HepG2 (cell line): ENCODE data around the gene KCND1. TPM values are rescaled to one million over a fixed set of nuclear protein-coding genes. Genes with fewer than 3 reads are reported as not detected.

Experiments used
- EZH2 ChIP-seq: conservative IDR thresholded peaks from 2 replicates; pipeline ENCODE4 v1.6.1; 2012; ENCODE audit warnings: mild to moderate bottlenecking, low read depth, low read length, moderate library complexity
- HMGXB3 ChIP-seq: sonication (generic); formaldehyde crosslinking; IDR thresholded peaks from 2 replicates; pipeline ENCODE4 v1.4.0; 2020; ENCODE audit warnings: missing genetic modification reagents, borderline replicate concordance
- IRX3 ChIP-seq: sonication (generic); formaldehyde crosslinking; IDR thresholded peaks from 2 replicates; pipeline ENCODE4 v1.8.1; 2023; ENCODE audit warnings: mild to moderate bottlenecking, low read depth, missing genetic modification reagents, borderline replicate concordance
- MYC ChIP-seq: sonication (generic); formaldehyde crosslinking; IDR thresholded peaks from 2 replicates; pipeline ENCODE4 v1.9.0; 2021; ENCODE audit warnings: missing genetic modification reagents, borderline replicate concordance
- POLR2G ChIP-seq: fragments of 200-400 bp; formaldehyde crosslinking; IDR thresholded peaks from 2 replicates; pipeline ENCODE4 v1.6.1; 2018; ENCODE audit warnings: mild to moderate bottlenecking, low read depth, low read length, moderate library complexity
- RNF2 ChIP-seq: fragments of 450-650 bp; conservative IDR thresholded peaks from 2 replicates; pipeline ENCODE4 v1.6.1; 2016; ENCODE audit warnings: low read depth
- ZFP62 ChIP-seq: sonication (generic); formaldehyde crosslinking; IDR thresholded peaks from 2 replicates; pipeline ENCODE4 v1.4.0; 2020; ENCODE audit warnings: missing genetic modification reagents
- ZKSCAN8 ChIP-seq: IDR thresholded peaks from 2 replicates; pipeline ENCODE4 v1.6.1; 2016; ENCODE audit warnings: borderline replicate concordance, missing genetic modification reagents, missing compliant biosample characterization
- ZMAT5 ChIP-seq: sonication (generic); formaldehyde crosslinking; IDR thresholded peaks from 2 replicates; pipeline ENCODE4 v1.5.0; 2020; ENCODE audit warnings: mild to moderate bottlenecking, low read depth, missing genetic modification reagents, borderline replicate concordance
- ZNF576 ChIP-seq: sonication (generic); formaldehyde crosslinking; IDR thresholded peaks from 2 replicates; pipeline ENCODE4 v1.4.0; 2020; ENCODE audit warnings: mild to moderate bottlenecking, missing genetic modification reagents
- ZNF687 ChIP-seq: sonication (generic); formaldehyde crosslinking; IDR thresholded peaks from 2 replicates; pipeline ENCODE4 v1.5.1; 2020; ENCODE audit warnings: mild to moderate bottlenecking, missing genetic modification reagents, moderate library complexity
- polyA plus RNA-seq, 8 experiments: library from polyadenylated mRNA; depleted of rRNA in 3 of 8; stranded (reverse) in 7 of 8; unstranded in 1 of 8; fragments of >200 nt; fragmentation: Illumina TruSeq in 4 of 8; extraction: Trizol in 4 of 8; gene quantifications; 2 replicates each; pipeline versions ENCODE4 v1.2.1 to v1.2.3, GENCODE V29; 2011 to 2016; ENCODE audit warnings: low read depth in 4 of 8, missing spikeins in 1 of 8, mixed read lengths in 1 of 8; ENCODE audit not compliant: insufficient read depth in 1 of 8
- total RNA-seq, 5 experiments: library from RNA; depleted of rRNA; stranded (reverse); fragments of >200 nt; fragmentation: Illumina TruSeq; extraction: Trizol; gene quantifications; 2 replicates each; pipeline ENCODE4 v1.2.3, GENCODE V29; 2016; ENCODE audit warnings: low read depth in 1 of 5
- TF ChIP-seq, protein P1 (sequence below): sonication (generic); formaldehyde crosslinking; IDR thresholded peaks from 2 replicates; pipeline ENCODE4 v1.4.0; 2020; ENCODE audit warnings: low read depth, mild to moderate bottlenecking, missing genetic modification reagents
- TF ChIP-seq, protein P2 (sequence below): sonication (generic); formaldehyde crosslinking; IDR thresholded peaks from 2 replicates; pipeline ENCODE4 v1.4.0; 2020; ENCODE audit warnings: missing genetic modification reagents
- TF ChIP-seq, protein P3 (sequence below): sonication (generic); formaldehyde crosslinking; IDR thresholded peaks from 2 replicates; pipeline ENCODE4 v1.5.1; 2020; ENCODE audit warnings: mild to moderate bottlenecking, missing genetic modification reagents, moderate library complexity

KCND1 gene
- total and polyA plus RNA-seq, 2 of the 13 experiments (the other 11 are each of a cell fraction or from before 2014, with no cell fraction given), result 0.07 to 0.30 TPM

DNA sequence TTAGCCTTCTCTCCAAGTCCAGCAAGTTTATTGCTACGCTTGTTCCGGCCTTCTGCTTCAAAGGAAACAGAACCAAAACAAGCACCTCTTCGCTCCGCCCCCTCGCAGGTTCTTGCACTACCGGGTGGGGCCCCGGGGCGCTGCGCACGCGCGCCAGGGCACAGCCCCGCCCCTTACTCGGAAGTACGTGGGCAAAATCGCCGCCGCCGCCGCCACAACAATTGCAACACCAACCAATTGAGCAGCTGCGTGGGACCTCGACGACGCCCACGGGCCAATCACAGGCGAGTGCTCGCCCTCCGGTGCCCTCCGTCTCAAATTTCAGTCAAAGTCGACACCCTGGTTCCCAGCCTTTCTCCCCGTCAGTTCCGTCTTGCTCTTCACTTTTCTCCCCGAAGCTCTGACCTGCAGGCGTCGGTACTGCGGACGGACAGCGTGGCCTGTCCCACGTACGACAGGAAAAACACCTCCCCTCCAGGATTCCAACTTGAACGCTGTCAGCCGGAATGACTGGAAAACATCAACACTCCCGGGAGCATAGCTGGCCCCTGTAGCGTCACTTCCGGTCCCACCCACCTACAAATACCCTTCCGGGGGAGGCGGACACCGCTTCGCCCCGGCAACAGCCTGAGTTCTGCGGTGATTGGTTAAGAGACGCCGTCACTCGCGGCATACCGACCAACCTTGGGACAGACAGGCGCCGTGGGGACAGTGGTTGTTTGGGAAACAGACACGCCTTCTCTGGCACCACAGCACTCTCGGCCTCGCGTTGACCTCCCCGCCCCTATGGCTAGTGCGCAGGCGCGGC is 13.6 kb downstream of the KCND1 start (continued):
- no peak for TF ChIP-seq ZMAT5
- TF ChIP-seq ZNF576 (CRISPR knock-in tag), result no peak
- TF ChIP-seq EZH2, result no peak
- TF ChIP-seq ZKSCAN8 (CRISPR knock-in tag), result no peak
- TF ChIP-seq, protein P1, sequence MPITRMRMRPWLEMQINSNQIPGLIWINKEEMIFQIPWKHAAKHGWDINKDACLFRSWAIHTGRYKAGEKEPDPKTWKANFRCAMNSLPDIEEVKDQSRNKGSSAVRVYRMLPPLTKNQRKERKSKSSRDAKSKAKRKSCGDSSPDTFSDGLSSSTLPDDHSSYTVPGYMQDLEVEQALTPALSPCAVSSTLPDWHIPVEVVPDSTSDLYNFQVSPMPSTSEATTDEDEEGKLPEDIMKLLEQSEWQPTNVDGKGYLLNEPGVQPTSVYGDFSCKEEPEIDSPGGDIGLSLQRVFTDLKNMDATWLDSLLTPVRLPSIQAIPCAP (CRISPR knock-in tag), result no peak
- no peak for TF ChIP-seq RNF2
- TF ChIP-seq POLR2G, result peak; percentile 49; the same call in 1 of the 2 replicates
- TF ChIP-seq, protein P2, sequence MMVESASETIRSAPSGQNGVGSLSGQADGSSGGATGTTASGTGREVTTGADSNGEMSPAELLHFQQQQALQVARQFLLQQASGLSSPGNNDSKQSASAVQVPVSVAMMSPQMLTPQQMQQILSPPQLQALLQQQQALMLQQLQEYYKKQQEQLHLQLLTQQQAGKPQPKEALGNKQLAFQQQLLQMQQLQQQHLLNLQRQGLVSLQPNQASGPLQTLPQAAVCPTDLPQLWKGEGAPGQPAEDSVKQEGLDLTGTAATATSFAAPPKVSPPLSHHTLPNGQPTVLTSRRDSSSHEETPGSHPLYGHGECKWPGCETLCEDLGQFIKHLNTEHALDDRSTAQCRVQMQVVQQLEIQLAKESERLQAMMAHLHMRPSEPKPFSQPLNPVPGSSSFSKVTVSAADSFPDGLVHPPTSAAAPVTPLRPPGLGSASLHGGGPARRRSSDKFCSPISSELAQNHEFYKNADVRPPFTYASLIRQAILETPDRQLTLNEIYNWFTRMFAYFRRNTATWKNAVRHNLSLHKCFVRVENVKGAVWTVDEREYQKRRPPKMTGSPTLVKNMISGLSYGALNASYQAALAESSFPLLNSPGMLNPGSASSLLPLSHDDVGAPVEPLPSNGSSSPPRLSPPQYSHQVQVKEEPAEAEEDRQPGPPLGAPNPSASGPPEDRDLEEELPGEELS (CRISPR knock-in tag), result no peak
- TF ChIP-seq, protein P3, sequence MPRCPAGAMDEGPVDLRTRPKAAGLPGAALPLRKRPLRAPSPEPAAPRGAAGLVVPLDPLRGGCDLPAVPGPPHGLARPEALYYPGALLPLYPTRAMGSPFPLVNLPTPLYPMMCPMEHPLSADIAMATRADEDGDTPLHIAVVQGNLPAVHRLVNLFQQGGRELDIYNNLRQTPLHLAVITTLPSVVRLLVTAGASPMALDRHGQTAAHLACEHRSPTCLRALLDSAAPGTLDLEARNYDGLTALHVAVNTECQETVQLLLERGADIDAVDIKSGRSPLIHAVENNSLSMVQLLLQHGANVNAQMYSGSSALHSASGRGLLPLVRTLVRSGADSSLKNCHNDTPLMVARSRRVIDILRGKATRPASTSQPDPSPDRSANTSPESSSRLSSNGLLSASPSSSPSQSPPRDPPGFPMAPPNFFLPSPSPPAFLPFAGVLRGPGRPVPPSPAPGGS, result no peak
- TF ChIP-seq ZFP62, result no peak
- TF ChIP-seq HMGXB3, result no peak
- no peak for TF ChIP-seq IRX3 (CRISPR knock-in tag)
- TF ChIP-seq ZNF687, result peak; percentile 38
- TF ChIP-seq MYC (CRISPR knock-in tag), result no peak; the same call in 1 of the 2 replicates
